ENCODE data around the gene SPTBN1. TPM values are rescaled to one million over a fixed set of nuclear protein-coding genes. Genes with fewer than 3 reads are reported as not detected.
"Not testable (repeated sequence)": the region's sequence is repeated elsewhere in the genome, so short reads cannot be mapped to it uniquely, and the experiment has no call there.

Gene SPTBN1
- total RNA-seq, 4 donors from 2014 or later, result 189 to 423 (median 341) TPM

DNA sequence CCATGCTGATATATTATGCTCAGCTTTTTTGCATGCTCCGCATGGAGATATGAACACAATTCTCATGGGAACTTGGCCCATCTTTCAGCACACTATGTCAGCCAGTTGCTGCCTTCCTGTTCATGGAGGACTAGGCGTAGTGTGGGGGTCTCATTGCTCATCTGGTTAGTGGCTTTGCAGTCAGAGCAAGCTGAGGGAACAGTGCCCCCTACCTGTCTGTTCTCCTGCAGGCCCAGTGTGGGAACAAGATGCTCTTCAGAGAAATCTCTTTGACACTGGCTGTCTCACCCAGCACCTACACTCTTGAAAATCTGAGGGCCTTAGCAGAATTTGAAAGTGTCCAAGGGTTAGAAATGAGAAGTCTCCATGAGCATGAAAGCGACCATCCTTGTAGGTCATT, 47.1 kb downstream of the SPTBN1 start:
- Histone ChIP-seq H3K27me3 (no peaks in the 10 kb centered on the region), H3K4me3 (no peak overlapping the region), H3K36me3 (no peaks in the 10 kb centered on the region), H3K4me1 (peaks cover 11 to 22% of the 10 kb centered on the region in 2 donors), H3K27ac (no peak overlapping the region), H3K9me3 (no peaks in the 10 kb centered on the region)
- intact Hi-C loops (cut with DNase I; ENCODE audit: low total_unique reads), result no loop called here
- TF ChIP-seq POLR2A (IDR thresholded peaks at IDR 0.05), result no peak
- TF ChIP-seq, protein P1, sequence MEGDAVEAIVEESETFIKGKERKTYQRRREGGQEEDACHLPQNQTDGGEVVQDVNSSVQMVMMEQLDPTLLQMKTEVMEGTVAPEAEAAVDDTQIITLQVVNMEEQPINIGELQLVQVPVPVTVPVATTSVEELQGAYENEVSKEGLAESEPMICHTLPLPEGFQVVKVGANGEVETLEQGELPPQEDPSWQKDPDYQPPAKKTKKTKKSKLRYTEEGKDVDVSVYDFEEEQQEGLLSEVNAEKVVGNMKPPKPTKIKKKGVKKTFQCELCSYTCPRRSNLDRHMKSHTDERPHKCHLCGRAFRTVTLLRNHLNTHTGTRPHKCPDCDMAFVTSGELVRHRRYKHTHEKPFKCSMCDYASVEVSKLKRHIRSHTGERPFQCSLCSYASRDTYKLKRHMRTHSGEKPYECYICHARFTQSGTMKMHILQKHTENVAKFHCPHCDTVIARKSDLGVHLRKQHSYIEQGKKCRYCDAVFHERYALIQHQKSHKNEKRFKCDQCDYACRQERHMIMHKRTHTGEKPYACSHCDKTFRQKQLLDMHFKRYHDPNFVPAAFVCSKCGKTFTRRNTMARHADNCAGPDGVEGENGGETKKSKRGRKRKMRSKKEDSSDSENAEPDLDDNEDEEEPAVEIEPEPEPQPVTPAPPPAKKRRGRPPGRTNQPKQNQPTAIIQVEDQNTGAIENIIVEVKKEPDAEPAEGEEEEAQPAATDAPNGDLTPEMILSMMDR (IDR thresholded peaks at IDR 0.05), result peak; percentile 10 to 28 (median 24)
- DNase-seq, result no peak

DNA sequence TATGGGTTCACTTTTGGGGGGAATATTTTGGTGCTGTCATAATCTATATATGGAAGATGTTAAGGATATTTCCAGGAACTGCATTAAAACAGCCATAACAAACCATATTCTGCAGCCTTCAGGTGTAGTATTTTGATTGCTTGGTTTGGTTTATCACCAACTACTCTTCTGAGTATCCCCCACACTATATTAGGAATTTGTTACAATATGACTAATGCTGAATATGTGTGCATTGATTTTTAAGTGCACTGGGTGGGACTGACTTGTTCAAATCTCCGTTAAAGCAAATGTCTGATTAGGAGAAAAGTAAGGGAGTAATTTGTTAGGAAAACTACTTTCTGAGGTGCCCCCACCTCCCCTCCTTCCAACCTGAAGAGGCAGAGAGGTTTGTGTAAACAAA, 47.7 kb downstream of the SPTBN1 start:
- Histone ChIP-seq H3K27ac (no peak overlapping the region), H3K9me3 (no peaks in the 10 kb centered on the region), H3K4me3 (no peak overlapping the region), H3K4me1 (peaks cover 5 to 22% of the 10 kb centered on the region in 2 donors), H3K27me3 (no peaks in the 10 kb centered on the region), H3K36me3 (no peaks in the 10 kb centered on the region)
- intact Hi-C loops (cut with DNase I; ENCODE audit: low total_unique reads), result no loop called here
- no peak for TF ChIP-seq POLR2A (IDR thresholded peaks at IDR 0.05)
- TF ChIP-seq, protein P1 (IDR thresholded peaks at IDR 0.05), result no peak
- no peak for DNase-seq

DNA sequence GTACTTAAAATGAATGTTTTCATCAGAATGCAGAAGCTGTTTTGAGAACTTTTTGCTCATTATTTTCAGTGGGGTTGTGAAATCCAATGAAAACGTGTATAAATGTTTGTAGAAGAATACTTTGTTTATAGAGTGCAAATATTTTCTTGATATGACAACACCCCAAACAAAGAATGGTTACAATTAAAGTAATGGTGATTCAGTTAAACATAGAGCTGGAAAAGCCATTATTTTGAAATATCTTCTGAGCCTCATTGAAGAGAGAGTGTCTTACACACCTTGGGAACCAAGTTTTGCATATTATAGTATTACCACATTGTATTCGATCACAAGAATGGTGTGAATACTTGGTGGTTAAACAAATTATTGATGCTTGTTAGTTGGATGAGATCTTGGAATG, 48.7 kb downstream of the SPTBN1 start:
- Histone ChIP-seq H3K27ac (no peak overlapping the region), H3K4me1 (peaks cover 0 to 22% of the 10 kb centered on the region in 2 donors)
- intact Hi-C loops (cut with DNase I; ENCODE audit: low total_unique reads), result no loop called here

DNA sequence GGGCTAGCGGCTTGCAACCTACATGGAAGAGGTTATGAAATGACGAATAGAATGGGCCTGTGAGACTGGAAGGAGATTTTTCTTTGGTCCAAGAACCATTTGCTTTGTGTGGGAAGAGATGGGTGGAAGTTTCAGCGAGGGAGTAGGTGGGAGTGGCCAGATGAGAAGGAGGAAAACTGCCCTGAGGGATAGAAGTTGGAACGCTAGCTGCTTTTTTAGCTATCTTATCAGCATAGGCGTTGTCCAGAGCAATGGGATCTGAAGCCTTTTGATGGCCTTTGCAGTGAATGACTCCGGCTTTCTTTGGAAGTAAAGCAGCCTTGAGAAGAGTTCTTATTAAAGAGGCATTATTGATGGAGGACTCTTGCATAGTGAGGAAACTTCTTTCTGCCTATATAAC, 52.4 kb downstream of the SPTBN1 start:
- Histone ChIP-seq H3K27me3 (no peaks in the 10 kb centered on the region), H3K4me1 (no peaks in the 10 kb centered on the region), H3K36me3 (no peaks in the 10 kb centered on the region), H3K27ac (no peak overlapping the region), H3K4me3 (no peak overlapping the region), H3K9me3 (no peaks in the 10 kb centered on the region)
- intact Hi-C loops (cut with DNase I; ENCODE audit: low total_unique reads), result no loop called here
- DNase-seq, result no peak
- no peak for TF ChIP-seq POLR2A (IDR thresholded peaks at IDR 0.05)
- TF ChIP-seq, protein P1 (IDR thresholded peaks at IDR 0.05), result no peak

More for the DNA sequence above, 48.7 kb downstream of the SPTBN1 start:
- Histone ChIP-seq H3K9me3 (no peaks in the 10 kb centered on the region), H3K27me3 (no peaks in the 10 kb centered on the region), H3K36me3 (no peaks in the 10 kb centered on the region), H3K4me3 (no peak overlapping the region)
- no peak for DNase-seq
- TF ChIP-seq POLR2A (IDR thresholded peaks at IDR 0.05), result no peak
- TF ChIP-seq, protein P1 (IDR thresholded peaks at IDR 0.05), result no peak

DNA sequence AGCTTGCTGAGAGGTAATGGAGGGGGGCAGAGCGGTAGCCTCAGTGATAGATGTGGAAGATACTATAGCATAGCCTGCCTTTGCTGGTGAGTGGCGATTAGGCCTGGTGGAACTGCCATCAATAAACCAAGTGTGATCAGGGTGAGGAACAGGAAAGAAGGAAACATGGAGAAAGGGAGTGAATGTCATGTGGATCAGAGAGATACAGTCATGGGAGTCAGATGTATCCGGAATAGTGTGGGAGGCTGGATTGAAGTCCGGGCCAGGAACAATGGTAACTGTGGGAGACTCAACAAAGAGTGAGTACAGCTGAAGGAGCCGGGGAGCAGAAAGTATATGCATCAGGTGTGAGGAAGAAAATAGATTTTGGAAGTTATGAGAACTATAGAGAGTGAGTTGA, 52.9 kb downstream of the SPTBN1 start:
- H3K27ac ChIP-seq; H3K27me3 ChIP-seq; H3K36me3 ChIP-seq; H3K4me3 ChIP-seq; H3K4me1 ChIP-seq; DNase-seq; intact Hi-C loops (cut with DNase I; ENCODE audit: low total_unique reads); H3K9me3 ChIP-seq: not testable (repeated sequence)

DNA sequence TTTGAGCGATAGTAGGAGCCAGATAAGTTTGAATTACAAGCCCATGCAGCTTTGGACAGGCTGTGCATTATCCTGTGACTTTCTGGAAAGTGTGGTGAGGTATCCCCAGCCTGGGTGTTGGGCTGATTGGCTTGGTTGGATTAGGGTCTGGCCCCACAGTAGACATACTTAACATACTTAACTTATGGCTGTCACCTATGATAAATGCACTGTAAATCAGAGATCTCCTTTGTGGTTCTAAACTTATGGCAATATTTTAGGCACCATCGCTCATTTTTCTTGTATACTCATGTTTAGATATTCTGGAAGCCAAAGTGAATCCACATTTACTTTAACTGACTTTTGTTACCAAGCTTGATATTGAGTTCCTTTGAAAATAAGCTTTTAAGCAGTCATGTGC, 54.8 kb downstream of the SPTBN1 start:
- Histone ChIP-seq H3K27ac (no peak overlapping the region), H3K27me3 (no peaks in the 10 kb centered on the region), H3K4me3 (no peak overlapping the region), H3K4me1 (no peaks in the 10 kb centered on the region), H3K36me3 (no peaks in the 10 kb centered on the region), H3K9me3 (no peaks in the 10 kb centered on the region)
- DNase-seq, result no peak
- TF ChIP-seq, protein P1 (IDR thresholded peaks at IDR 0.05), result no peak
- no peak for TF ChIP-seq POLR2A (IDR thresholded peaks at IDR 0.05)
- intact Hi-C loops (cut with DNase I; ENCODE audit: low total_unique reads), result no loop called here

All from uterus (tissue), 4 donors.